NOMO-1 (cell line): ENCODE data around the gene RSPO1.

Experiments
- DNase-seq, 2 experiments: peaks; one replicate each; lab custom pipeline; 2025; ENCODE audit not compliant: unreplicated experiment in 2 of 2; lab: John Stamatoyannopoulos, UW

RSPO1 gene

DNA sequence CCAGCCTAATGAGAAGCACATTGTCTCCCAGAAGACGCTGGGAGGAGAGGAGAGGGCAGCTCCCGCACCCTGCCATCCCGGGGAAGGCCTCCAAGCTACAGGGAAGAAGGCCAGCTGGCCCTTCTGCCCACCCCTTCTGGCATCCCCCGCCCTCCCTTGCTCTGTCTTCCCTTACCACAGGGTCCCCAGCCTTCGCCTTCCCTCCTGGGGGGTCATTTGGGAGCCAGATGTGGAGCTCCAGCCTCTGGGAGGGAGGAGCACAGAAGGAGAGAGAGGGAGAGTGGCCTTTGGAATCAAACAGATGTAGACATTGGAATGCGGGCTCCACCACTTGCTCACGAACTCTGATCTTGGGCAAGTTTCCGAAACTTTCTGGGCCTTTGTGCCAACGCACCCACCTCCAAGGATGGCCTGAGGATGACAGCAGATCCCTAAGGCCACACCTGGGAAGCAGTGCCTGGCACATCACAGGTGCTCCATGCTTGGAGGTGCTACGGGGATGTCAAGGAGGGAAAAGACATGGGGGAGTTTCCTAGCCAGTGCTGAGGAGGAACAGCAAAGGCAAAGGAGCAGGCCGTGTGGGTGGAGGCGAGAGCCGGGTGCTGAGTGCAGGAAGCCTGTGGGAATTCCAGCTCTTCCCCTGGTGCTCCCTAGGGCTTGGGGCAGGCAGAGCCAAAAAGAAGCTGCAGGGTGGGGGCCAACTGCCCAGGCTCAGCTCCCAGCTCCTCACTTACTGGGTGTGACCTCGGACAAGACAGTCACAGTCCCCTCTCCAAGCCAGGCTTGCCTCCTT is 23.1 kb upstream of the RSPO1 start:
- DNase-seq, result no peak

DNA sequence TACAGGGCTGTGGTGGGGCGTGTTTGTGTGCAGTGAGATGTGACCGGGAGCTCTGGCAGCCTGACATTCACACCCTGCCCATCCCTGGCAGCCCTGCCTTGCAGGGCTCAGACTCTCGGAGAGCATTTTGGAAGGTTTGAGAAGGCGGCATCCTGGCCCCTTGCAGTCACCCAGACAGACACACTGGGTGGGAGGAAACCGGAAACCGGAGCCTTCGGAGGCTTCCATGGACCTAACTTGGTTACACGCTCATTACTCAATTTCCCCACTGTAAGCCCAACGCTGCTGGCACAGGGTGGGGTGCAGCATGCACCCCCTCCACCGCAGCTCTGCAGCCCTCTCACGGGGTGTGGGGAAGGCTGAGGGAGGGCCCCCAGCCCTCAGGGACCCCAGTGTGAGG is 22.2 kb upstream of the RSPO1 start:
- DNase-seq, result no peak

DNA sequence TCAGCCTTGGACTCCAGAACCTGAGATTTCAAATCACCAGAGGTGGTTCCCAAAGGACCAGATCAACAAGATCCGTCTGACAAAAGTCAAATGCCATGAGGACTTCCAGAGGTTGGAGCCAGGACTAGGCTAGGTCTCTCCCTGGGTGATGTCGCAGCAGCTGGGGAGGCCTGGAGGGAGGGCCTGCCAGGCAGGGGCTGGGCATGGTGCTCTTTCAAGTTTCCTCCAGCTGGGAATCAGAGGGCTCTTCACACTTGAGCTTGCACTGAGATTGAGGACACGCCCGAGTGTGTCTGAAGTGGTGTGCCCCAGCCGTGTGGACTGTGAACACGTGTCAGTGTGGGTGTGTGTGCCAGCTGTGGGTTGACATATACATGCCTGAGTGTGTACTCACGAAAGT is 21.3 kb upstream of the RSPO1 start:
- no peak for DNase-seq

DNA sequence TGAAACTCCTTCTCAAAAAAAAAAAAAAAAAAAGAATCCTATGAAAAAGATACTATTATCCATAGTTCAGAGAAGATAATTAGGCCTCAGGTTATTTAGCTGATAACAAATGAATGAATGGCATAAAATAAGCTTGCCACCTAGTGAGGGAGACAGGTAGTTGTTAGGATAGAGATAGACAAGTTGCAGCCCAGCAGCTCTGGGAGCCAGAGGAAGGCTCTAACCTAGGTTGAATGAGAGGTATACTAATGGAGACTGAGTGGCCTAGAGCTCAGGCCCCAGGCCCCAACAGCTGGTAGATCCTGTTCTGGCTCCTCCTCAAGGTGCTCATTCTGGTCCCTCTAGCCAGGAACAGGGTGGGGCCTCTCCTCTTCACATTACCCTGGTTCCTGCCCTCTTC is 20.6 kb upstream of the RSPO1 start:
- no peak for DNase-seq

DNA sequence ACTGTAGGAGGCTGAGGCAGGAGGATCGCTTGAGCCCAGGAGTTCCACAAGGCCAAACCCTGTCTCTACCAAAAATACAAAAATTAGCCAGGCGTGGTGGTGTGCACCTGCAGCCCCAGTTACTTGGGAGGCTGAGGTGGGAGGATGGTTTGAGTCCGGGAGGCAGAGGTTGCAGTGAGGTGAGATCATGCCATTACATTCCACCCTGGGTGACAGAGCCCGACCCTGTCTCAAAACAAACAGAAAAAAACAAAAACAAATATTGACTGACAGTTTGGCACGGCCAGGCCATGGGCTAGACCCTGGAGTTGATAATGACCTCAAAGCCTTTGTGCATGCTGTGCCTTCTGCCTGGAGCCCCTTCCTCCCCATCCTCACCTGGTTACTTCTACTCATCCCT is 19.2 kb upstream of the RSPO1 start:
- DNase-seq, result no peak

DNA sequence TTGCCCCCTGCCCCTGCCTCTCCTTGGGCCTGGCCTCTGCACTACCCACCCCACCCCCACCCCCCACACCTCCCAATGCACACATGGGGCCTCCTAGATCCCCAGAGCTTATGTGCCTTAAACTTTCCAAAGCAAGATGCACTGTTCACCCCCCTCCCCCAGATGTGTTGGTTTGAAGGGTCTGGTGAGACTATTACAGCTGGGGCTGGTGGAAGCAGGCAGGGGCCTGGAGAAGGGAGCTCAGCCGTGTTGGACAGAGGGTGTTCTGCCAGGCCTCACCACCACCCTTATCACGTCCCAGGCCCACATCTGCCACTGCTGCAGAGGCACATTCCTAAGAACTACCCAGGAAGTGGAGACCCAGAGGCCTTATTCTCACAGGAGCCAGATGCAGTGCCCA is 18.3 kb upstream of the RSPO1 start:
- no peak for DNase-seq

DNA sequence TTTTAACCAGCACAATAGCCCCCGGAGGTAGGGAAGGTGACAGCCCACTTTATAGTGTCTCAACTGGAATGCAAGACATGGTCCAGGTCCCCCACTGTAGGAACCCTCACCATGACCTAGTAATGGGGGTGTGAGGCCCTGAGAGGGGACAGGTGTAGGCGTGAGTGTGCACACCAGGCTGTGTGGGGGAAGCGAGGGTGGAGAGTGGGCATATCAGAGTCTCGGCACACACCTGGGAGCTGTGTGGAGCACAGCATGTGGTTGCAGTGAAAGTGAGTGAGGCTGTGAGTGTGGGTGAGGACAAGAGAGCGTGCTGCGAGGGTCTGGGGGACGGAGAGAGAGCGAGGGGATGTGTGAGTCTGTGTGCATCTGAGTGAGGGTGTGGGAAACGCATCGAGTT is 17.1 kb upstream of the RSPO1 start:
- DNase-seq, result no peak

DNA sequence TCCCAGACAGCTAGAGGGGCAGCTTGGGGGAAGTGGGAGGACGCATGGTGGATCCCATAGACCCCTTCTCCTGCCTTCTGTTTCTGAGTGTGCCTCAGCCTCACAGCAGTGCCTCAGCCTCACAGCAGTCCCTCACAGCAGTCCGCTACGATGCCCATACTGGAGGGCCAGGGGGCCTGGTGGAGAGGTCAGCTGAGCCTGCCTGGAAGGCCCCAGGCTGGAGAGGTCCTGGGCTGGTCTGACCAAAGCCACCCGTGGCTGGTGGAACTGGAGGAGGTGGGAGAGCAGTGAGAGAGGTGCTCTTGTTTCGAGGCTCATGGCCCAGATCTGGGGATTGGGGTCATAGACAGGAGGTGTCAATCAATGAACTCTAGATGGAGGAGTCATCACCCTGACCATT is 16.0 kb upstream of the RSPO1 start:
- DNase-seq, result no peak

DNA sequence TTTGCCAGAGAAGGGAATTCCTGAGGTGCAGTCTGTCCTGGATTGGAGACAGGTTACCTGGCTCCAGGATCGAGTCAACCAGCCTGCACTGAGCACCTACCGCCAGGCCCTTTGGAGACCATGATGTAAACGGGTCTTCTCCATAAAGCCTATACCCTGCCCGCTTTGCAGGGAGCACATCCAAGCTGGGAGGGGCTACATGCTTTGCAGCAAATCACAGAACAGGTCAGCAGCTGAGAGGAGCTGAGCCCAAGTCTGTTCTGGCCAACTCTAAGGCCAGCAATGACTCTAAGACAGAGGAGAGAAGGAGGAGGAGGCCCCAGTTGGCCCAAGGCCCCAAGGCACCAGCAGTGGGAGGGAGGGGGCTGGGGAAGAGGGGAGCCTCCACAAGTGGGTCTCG is 15.5 kb upstream of the RSPO1 start:
- DNase-seq, result no peak

DNA sequence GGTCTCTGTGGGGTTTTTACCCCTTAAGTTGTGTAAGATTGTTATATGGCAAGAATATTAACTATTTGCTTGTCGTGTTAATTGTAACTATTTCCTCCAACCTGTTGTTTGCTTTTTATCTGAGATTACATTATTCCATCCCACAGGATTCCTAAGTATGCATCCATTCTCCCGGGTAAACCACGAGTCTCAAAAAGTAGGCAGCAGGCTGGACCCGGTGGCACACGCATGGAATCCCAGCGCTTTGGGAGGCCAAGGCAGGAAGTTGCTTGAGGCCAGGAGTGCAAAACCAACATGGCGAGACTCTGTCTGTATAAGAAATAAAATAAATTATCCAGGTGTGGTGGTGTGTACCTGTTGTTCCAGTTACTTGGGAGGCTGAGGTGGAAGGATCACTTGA is 12.6 kb upstream of the RSPO1 start:
- DNase-seq, result no peak

DNA sequence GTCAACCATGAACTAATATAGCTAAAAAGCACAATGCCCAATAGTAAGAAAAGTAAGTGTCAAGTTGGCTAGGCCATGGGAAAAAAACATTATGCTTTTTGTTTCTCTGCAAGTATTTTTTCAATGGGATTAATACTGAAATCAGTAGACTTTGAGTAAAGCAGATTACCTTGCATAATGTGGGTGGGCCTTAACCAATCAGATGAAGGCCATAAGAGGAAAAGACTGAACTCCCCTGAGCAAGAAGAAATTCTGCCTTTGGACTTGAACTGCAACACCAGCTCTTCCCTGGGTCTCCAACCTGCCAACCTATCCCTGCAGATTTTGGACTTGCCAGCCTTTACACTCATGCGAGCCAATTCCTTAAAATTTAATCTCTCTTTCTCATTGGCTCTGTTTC is 6.4 kb upstream of the RSPO1 start:
- no peak for DNase-seq

DNA sequence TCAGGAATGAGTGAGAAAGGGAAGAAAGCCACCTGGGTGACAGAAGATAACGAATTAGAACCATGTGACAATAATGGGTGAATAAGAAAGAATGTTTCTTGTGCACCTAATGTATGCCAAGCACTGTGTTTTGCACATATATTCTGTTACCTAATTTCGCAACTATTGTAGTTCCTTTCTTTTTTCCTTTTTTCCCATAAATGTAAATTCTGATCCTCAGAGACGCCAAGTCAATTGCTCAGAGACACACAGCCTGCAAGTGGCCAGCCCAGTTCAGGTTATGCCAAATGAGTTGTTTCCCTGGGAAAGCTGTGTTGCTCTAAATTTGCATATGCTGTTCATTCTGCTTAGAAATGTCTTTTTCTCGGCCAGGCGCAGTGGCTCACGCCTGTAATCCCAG is 1.7 kb upstream of the RSPO1 start:
- no peak for DNase-seq

DNA sequence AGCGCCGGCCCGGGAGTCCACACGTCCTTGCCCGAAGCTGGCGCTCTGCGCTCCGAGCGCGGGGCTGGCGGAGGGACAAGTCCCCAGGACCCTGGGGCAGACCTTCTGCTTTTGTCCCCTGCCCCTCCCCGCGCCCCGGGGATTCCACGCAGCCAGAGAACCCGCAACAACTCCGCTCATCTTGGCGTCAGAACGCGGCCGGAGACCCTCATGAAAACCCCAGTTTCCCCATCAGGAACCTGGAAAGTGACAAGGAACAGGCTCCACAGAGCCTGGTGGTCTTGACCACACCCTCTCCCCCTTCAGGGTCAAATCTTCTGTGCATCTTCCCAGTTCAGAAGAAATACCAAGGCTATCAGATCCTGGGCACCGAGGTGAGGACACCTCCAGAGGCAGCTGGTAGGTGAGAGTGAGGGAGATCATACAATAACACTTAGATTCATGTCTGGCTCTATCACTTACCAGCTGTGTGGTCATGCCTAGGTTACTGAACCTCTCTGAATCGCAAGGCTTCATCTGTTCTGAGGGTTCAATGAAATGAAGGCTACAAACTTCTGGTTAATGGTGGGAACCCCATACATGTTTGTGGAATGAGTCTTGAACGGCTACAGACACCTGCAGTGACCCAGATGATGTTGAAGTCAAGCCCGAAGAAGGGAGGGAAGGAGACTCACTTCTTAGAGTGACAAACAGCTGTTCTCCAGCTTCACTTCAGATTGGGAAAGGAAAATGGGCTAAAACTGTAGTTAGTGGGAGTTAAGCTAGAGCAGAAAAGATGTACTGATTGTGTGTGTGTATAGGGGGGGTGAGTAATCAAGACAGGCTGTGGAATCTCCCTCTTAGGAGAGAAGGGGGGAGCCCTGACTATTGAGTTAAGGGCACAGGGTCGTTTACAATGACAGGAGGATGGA is 555 bp upstream of the RSPO1 start:
- no peak for DNase-seq

DNA sequence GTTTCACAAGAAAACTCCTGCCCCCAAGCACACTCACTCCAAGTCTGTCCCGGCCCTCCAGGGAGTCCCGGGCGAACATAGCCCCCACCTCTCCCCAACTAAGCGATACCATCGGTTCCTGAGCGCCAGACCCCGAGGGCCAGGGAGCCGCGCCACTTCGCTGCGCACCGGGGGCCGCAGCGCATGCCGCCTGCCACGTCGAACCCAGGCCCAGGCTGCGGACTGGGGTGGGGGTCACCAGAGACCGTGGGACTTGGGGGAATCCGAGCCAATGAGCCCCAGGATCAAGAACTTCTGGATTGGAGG is 801 bp downstream of the RSPO1 start:
- no peak for DNase-seq

DNA sequence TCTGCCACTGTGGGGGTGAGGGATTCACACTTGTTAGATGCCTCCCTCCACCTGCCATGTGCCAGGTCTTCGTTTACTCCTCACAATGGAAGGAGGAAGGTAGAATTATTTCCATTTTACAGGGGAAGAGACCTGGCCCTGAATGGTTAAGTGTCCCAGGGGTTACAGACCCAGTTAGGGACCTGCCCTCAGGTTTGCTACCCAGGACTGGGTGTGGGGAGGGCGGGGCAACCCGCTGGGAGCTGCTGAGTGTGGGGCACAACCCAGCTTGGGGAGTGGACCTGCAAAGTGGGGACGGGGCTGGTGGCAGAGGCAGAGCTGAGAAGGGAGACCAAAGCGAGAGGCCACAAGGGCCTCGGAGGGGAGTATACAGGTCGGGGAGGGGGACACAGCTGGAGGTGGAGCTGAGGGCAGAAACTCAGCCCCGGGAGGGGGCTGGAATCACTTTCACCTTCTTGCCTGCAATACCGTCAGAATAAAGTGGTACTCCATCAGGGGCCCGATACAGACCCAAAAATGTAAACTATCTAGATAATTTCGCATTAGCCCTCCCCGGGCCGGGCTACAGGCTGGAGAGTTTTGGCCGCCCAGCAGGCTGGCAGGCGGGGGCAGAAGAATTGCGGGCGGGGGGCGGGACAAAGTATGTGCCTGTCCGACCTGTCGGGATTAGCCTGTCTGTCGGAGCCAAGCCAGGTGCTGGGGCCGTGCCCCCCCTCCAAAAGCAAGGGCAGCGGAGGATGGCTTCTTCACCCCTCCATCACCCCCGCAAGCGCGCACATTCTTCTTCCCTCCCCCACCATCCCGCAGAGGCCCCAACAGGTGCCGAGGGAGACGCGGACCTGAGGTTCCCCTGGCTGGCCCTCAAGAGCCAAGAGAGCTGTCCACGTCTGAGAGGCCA is 1.4 kb downstream of the RSPO1 start:
- DNase-seq, result no peak

DNA sequence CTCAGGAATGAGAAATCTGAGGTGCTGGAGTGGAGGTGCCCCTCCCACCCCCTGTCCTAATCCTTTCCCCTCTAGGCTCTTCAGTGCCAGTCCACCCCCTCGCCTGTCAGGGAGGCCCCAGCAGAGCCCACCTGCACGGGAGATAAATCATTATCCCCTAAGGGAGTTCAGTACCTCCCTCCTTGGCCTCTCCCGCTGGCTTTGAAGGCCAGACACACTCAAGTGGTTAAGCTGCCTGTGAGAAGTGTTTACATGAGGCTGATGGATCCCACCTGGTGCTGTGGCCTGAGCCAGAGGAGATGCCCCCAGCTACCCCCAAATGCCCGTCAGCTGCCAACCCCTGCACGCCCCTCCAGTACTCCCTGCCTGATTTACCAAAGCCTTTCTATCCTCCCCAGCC is 3.7 kb downstream of the RSPO1 start:
- DNase-seq, result no peak

DNA sequence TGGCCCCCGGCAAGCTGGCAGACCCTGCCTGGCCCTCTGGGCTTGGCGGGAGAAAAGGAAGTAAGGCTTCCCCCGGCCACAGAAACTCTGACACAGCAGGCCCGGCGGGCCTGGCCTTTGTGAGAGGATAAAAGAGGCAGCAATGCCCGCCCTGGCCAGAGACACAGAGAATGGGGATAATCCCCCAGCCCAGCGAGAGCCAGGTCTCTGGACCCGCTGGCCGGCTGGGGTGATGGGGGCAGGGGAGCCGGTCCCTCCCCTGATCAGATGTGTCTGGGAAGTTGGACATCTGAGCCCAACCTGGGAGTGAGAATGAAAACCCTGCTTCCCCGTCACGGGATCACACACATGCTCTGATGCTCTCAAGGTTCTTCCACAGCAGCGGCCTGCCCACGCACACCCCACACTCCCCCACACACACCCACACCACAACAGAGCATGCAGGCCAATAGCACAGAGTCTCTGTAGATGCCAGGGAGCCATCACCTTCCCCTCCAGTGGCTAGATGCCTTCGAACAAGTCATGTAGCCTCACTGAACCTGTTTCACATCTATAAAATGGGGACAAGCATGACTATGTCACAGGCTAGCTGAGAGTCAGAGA is 4.2 kb downstream of the RSPO1 start:
- DNase-seq, result no peak

DNA sequence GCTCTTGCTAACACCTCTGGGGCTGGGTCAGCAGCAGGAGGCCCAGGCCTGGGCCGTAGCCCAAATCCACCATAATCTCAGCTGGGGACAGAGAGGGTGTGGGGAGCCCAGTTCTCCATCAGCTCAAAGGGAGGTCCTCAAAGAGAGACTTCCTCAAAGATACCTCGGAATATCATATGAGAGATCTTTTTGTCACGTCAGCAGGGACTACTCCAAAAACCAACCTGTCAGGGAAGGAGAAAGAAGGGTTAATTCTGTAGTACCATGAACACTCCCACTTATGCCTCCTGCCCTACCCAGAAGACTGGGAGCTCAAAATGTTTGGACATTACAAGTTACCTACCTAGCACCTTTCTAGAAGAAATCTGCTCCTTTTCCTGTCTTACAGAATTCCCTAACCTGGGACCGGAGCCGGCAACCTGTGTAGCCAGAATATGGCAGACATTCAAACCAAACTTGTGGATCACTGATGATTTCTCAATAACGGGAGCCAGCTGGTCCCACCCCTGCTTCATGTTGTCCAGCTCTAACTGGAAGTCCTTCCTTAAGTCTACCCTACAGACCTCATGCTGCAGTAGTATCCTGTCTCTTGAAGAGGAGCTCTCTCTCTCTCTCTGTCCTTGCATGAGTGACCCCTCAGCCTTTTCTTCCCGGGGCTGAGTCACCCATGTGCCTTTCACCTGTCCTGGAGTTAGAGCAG is 4.8 kb downstream of the RSPO1 start:
- no peak for DNase-seq

DNA sequence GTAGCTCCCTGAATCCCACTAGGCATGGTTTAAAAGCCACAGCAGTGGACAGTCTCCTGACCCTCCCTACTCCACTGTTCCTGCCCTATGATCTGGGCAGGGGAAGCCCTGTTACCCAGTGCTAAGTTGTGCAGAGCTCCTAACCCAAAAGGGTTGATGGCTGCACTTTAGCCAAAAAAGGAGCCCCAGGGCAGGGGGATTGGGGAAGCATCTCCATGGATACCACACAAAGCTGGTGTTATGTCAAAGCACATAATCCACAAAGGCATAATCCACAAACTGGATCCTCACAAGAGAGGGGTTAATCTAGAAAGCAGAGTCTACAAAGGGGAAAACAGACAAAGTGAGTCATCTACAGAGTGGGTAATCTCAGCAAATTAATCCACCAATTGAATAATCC is 5.7 kb downstream of the RSPO1 start:
- DNase-seq, result no peak

DNA sequence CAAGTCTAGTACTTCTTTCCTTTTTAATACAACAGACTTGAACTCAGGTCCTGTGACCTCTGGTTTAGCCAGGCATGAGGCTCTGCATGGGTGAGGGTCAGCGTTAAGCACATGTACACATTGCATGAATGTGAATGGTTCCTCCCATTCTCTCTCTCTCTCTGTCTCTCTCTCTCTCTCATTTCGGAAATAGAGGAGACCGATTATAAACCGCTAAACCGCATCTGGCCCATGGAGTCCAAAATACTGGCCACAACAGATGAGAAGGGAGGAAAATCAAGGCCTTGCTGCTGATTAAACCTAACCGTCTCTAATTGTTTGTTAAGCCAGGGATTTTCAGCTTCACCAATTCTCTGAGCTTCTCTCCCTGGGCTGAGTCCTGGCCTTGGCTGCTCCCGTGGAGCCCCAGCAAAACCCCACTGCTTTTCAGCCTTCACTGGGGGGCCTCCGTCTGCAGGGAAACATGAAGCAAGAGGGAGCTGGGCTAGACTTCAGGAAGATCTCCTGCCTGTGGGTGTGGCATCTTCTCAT is 6.6 kb downstream of the RSPO1 start:
- DNase-seq, result peak; percentile 14 to 55
